CD4-positive, alpha-beta T cell treated with Interleukin-4 for 4 hours (primary cell): ENCODE data around the gene FURIN.
"Not testable (repeated sequence)": the region's sequence is repeated elsewhere in the genome, so short reads cannot be mapped to it uniquely, and the experiment has no call there.

Experiments used
- DNase-seq: peaks from one replicate; pipeline ENCODE4 v3.0.0-alpha.2; 2020

The FURIN gene

GRCh38 chr15:90903733-90904536 is 35.5 kb downstream of the FURIN start:
- DNase-seq: no peak

- no peak for DNase-seq
Observed at GRCh38 chr15:90904746-90905145, 36.4 kb downstream of the FURIN start.

DNA sequence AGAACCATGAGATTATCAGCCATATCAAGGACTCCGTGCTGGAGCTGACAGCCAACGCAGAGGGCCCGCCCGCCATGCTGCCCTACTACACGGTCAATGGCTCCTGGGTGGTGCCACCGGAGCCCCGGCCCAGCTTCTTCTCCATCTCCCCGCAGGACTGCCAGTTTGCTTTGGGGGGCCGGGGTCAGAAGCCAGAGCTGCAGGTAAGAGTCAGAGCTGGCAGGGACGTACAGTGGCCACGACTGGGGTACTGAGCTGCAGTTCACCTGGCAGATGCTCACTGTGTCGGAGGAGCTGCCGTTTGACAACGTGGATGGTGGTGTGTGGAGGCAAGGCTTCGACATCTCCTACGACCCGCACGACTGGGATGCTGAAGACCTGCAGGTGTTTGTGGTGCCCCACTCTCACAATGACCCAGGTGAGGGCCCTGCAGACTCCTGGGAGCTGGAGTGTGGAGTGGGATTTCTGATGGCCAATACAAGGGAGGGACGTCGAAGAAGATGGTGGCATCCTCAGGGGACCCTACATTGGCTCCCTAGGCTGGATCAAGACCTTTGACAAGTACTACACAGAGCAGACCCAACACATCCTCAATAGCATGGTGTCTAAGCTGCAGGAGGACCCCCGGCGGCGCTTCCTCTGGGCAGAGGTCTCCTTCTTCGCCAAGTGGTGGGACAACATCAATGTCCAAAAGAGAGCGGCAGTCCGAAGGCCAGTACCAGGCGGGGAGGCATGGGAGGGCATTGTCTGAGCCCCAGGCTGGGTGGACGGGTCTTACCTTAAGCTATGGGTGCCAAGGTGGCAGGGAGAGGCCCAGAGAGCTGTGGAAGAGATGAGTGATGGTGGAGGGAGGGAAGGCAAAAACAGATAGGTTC is 37.2 kb downstream of the FURIN start:
- DNase-seq: no peak

GRCh38 chr15:90906181-90906849 is 37.9 kb downstream of the FURIN start:
- no peak for DNase-seq

DNA sequence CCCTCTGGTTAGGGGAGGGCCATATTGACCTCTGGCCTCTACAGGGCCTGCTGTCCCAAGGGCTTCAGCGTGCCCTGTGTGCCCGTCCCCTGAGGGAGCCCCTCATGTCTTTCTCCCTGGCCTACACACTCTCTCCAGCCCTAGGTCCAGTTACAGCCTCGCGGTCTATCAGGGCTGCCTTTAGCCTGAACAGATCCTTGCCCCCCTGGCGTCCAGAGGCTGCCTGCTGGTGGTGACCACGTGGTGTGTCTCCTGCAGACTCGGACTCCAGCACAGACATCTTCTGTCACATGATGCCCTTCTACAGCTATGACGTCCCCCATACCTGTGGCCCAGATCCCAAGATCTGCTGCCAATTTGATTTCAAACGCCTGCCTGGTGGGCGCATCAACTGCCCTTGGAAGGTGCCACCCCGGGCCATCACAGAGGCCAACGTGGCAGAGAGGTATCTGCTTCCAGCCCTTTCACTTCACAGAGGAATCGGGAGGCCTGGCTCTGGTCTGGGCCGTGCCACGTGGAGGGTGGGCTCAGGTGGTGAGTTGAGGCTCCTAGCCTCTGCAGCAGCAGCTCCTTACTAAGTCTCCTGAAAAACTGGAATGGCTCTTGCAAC is 38.8 kb downstream of the FURIN start:
- DNase-seq: no peak

DNA sequence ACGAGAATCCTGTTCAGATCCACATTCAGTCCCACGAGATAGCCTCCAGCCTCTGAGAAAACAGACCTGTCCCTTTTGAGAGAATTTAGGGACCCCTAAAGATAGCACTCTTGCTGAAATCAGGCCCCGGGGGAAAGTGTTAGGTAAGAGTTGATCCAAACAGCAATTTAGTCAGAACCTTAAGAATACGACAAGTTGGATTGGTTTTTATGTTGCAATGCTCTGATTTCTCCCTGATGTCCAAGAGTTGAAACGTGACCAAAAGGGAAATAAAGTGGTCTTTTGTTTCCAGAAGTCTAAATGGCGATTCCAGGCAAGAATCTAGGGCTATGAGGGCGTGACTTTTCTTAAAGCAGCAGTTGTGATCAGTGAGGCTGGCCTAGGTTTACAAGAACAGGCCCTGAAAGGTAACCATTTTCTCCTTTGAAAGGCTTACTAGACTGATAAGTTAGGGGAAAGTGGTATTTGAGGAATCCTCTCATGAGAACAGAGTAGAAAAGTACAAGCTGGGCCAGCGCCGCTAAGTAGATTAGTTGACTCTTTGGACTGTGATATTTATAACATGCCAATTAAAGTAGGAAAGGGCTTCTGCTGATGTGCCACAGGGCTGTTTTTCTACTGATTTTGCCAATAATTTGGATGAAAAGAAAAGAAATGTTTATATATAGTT is 39.6 kb downstream of the FURIN start:
- DNase-seq: no peak

DNA sequence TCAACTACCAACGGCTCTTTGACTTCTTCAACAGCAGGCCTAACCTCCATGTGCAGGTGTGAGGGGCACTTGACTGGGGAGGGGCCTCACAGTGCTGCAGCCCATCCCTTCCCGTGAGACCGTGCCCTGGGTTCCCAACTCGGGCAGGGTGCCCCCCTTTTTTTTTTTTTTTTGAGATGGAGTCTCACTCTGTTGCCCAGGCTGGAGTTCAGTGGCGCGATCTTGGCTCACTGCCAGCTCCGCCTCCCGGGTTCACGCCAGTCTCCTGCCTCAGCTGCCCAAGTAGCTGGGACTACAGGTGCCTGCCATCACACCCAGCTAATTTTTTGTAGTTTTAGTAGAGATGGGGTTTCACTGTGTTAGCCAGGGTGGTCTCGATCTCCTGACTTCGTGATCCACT is 41.1 kb downstream of the FURIN start:
- not testable (repeated sequence) for DNase-seq

DNA sequence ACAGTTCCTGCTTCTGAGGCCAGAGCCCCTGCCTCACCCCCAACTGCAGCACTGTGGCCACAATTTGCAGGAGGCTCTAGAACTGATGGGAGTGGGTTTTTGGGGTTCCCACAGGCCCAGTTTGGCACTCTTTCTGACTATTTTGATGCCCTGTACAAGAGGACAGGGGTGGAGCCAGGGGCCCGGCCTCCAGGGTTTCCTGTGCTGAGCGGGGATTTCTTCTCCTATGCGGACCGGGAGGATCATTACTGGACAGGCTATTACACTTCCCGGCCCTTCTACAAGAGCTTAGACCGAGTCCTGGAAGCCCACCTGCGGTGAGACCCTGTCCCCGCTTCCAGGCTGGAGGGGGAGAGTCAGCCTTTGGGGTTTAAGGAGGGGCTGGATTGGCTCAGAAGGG is 41.6 kb downstream of the FURIN start:
- no peak for DNase-seq

GRCh38 chr15:90910441-90911301 is 42.3 kb downstream of the FURIN start:
- no peak for DNase-seq

GRCh38 chr15:90911302-90911623 is 42.9 kb downstream of the FURIN start:
- no peak for DNase-seq

DNA sequence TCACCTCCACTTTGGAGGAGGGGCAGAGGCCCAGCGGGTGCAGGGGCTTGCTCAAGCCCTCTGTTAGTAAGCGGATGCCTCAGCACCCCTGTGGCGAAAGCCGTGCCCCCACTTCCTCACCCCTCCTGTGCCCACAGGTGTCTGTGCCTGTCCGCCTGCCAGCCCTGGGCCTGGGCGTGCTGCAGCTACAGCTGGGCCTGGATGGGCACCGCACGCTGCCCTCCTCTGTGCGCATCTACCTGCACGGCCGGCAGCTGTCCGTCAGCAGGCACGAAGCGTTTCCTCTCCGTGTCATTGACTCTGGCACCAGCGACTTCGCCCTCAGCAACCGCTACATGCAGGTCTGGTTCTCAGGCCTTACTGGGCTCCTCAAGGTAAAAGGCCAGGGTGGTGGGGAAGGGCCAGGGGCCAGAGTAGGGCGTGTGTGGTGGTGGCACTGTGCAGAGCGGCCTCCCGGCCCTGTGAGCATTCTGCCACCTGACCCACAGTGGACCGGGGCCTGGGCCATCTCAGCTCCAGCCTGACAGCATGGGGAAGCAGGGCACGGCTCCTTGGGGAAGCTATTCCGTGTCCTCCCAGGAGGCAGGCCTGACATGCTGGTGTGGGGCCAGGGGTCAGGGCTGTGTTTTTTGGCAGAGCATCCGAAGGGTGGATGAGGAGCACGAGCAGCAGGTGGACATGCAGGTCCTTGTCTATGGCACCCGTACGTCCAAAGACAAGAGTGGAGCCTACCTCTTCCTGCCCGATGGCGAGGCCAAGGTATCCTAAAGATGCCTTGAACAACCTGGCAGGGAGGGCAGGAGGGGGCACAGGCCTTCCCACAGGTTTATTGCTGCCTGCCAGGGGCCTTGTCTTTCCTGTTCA is 43.8 kb downstream of the FURIN start:
- no peak for DNase-seq

DNA sequence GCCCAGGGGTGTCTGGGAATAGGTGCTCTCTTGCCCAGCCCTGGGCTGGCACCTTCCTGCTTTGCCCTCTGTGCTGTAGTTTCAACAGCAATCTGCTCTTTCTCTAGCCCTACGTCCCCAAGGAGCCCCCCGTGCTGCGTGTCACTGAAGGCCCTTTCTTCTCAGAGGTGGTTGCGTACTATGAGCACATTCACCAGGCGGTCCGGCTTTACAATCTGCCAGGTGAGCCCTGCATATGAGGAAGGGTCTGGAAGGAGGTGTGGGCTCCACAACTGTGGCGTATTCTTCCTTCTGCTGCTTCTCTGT is 44.3 kb downstream of the FURIN start:
- no peak for DNase-seq

GRCh38 chr15:90913398-90913944 is 45.1 kb downstream of the FURIN start:
- no peak for DNase-seq

GRCh38 chr15:90914305-90915080 is 46.1 kb downstream of the FURIN start:
- no peak for DNase-seq

- no peak for DNase-seq
Observed at GRCh38 chr15:90915216-90915807, 46.9 kb downstream of the FURIN start.

- peak; percentile 6 for DNase-seq
Observed at GRCh38 chr15:90915808-90916440, 47.5 kb downstream of the FURIN start.

DNA sequence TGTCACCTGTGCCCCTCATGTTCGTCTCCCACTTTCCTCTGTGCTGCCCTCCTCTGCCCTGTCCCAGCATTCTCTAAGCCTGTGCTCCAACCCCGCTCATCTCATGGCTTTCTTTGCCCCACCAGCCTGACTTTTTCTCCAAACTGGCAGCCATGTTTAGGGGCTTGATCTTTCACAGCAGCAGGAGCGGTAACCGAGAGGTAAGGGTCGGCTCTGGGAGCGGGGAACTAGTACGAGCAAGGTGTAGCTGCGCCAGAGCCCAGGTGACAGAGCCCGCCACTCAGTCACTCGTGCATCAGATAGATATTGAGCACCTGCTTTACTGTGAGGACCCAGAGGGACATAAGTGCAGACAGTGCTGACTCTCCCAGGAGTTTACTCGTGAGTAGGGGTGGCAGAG is 48.1 kb downstream of the FURIN start:
- no peak for DNase-seq

- no peak for DNase-seq
Observed at GRCh38 chr15:90917569-90917968, 49.2 kb downstream of the FURIN start.
